KOPT-K1 (cell line): ENCODE measurements around the gene PRRC2B.
A peak's percentile ranks its signal among the peaks of the same experiment; 100 is the strongest.

Experiments
- H3K27ac ChIP-seq: fragments of 200-600 bp; sonication (generic); 2 replicates; pipeline ENCODE4 v1.5.1; 2016; ENCODE audit warnings: antibody characterized with exemption, mild to moderate bottlenecking, low read depth, low read length; ENCODE audit not compliant: poor library complexity, severe bottlenecking
- H3K36me3 ChIP-seq: fragments of 200-600 bp; sonication (generic); 2 replicates; pipeline ENCODE4 v1.5.1; 2017; ENCODE audit warnings: antibody characterized with exemption, mild to moderate bottlenecking, low read length, moderate library complexity; ENCODE audit not compliant: insufficient read depth
- H3K9me3 ChIP-seq: fragments of 200-600 bp; sonication (generic); 2 replicates; pipeline ENCODE4 v1.5.1; 2017; ENCODE audit warnings: antibody characterized with exemption, low read length, mild to moderate bottlenecking; ENCODE audit not compliant: insufficient read depth, poor library complexity, severe bottlenecking

Gene PRRC2B

GRCh38 chr9:131485206-131485605, 91.3 kb downstream of the PRRC2B start:
- Histone ChIP-seq H3K27ac (no peak overlapping the region), H3K36me3 (peaks cover 98% of the 10 kb centered on the region), H3K9me3 (no peaks in the 10 kb centered on the region)

- H3K36me3 ChIP-seq = peaks cover 98% of the 10 kb centered on the region
- H3K9me3 ChIP-seq = no peaks in the 10 kb centered on the region
- no peak overlapping the region for H3K27ac ChIP-seq
Observed at GRCh38 chr9:131485728-131486422, 92.0 kb downstream of the PRRC2B start.

GRCh38 chr9:131487001-131487400, 93.1 kb downstream of the PRRC2B start:
- no peak overlapping the region for H3K27ac ChIP-seq
- H3K9me3 ChIP-seq = no peaks in the 10 kb centered on the region
- peaks cover 100% of the 10 kb centered on the region for H3K36me3 ChIP-seq

GRCh38 chr9:131487621-131488031, 93.7 kb downstream of the PRRC2B start:
- Histone ChIP-seq H3K27ac (no peak overlapping the region), H3K9me3 (no peaks in the 10 kb centered on the region), H3K36me3 (peaks cover 100% of the 10 kb centered on the region)

GRCh38 chr9:131490514-131490913, 96.6 kb downstream of the PRRC2B start:
- peaks cover 100% of the 10 kb centered on the region for H3K36me3 ChIP-seq
- H3K9me3 ChIP-seq = no peaks in the 10 kb centered on the region
- no peak overlapping the region for H3K27ac ChIP-seq

DNA sequence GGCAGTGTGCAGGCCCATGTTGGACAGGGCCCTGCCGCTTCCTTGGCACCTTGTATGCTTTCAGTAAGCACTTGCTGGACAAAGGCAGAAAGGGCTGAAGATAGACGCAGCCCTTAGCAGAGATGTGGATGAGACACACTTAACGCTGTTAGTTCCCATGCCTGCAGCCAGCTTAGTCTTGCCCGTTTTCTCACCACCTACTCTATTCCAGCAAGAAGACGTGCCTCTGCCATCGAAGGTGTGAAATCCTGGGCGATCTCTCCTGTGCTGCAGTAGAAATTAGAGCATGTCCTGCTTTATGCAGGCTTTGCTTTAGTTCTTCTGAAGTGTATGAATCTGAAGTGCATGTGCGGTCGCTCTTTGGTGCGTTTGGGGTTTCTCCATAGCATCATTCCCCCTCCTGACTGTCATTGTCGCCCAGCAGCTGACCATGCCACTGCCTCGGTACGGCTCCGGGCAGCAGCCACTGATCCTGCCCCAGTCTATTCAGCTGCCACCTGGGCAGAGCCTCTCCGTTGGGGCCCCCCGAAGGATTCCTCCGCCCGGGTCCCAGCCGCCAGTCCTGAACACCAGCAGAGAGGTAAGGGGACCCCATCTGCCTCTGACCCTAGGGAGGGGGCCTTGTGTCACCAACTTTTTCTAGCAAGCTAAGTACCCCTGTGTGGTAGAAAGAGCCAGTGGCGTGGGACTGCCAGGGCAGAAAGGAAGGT, 97.3 kb downstream of the PRRC2B start:
- Histone ChIP-seq H3K27ac (no peak overlapping the region), H3K9me3 (no peaks in the 10 kb centered on the region), H3K36me3 (peaks cover 100% of the 10 kb centered on the region)

- no peak overlapping the region for H3K27ac ChIP-seq
- H3K9me3 ChIP-seq = no peaks in the 10 kb centered on the region
- peaks cover 100% of the 10 kb centered on the region for H3K36me3 ChIP-seq
Observed at GRCh38 chr9:131492070-131492469, 98.2 kb downstream of the PRRC2B start.

DNA sequence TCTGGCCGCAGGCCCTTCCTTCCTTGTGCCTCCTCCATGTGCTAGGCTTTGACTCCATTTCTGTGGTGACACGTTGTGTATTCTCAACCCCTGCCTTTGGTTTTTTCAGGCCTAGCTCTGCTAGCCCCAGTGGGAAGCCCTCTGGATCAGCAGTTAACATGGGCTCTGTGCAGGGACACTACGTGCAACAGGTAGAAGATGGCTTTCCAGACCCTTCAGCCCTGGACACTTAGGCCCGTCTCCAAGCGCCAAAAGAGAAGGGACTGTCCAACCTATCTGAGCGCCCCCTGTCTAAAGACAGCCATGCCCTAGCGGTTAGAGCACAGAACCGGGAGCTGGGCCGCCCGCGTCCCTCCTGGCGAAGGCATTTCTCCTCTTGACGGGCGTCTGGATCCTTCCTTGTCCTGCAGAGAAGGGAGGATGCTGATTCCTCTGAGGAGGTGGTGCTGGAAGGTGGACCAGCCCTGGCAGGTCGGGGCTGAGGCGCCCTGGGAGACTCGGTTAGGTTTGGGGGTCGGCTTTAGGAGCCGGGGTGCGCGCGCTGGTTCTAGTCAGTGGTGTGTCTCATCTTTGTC, 100.5 kb downstream of the PRRC2B start:
- H3K36me3 ChIP-seq = peaks cover 100% of the 10 kb centered on the region
- no peak overlapping the region for H3K27ac ChIP-seq
- H3K9me3 ChIP-seq = no peaks in the 10 kb centered on the region

GRCh38 chr9:131495785-131496184, 101.9 kb downstream of the PRRC2B start:
- Histone ChIP-seq H3K27ac (no peak overlapping the region), H3K9me3 (no peaks in the 10 kb centered on the region), H3K36me3 (peaks cover 90% of the 10 kb centered on the region)

GRCh38 chr9:131496844-131497405, 103.0 kb downstream of the PRRC2B start:
- Histone ChIP-seq H3K36me3 (peaks cover 78% of the 10 kb centered on the region), H3K9me3 (no peaks in the 10 kb centered on the region), H3K27ac (no peak overlapping the region)

DNA sequence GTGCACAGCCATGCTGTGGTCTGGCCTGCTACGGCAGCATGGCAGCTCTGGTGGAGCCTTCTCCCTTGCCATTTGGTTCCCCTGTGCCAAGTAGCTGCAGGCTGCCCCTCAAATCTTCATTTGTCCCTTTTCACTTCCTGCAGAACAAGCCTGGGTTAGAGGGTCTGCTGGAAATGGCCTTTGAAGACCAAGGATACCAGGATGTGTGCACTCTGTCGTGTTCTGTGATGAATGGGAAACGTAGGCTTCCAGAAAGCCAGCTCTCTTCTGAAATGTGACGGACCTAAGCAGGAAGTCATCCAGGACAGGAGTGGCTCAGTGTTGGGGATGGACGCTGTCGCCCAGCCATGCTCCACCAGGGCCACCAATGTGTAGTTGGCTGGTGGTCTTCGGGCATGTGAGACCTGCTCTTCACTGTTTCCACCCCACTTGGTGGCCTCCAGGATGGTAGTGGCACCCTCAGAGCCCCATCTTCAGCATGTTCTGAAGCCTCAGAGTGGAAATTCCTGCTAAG, 105.4 kb downstream of the PRRC2B start:
- H3K36me3 ChIP-seq = peaks cover 54% of the 10 kb centered on the region
- H3K27ac ChIP-seq = peak overlapping the region; percentile 79
- no peaks in the 10 kb centered on the region for H3K9me3 ChIP-seq

GRCh38 chr9:131500377-131500776, 106.5 kb downstream of the PRRC2B start:
- H3K36me3 ChIP-seq = peaks cover 44% of the 10 kb centered on the region
- H3K27ac ChIP-seq = peak overlapping the region; percentile 79
- H3K9me3 ChIP-seq = no peaks in the 10 kb centered on the region

GRCh38 chr9:131500939-131501541, 107.2 kb downstream of the PRRC2B start:
- H3K9me3 ChIP-seq = no peaks in the 10 kb centered on the region
- H3K36me3 ChIP-seq = peaks cover 37% of the 10 kb centered on the region
- peak overlapping the region; percentile 79 for H3K27ac ChIP-seq

DNA sequence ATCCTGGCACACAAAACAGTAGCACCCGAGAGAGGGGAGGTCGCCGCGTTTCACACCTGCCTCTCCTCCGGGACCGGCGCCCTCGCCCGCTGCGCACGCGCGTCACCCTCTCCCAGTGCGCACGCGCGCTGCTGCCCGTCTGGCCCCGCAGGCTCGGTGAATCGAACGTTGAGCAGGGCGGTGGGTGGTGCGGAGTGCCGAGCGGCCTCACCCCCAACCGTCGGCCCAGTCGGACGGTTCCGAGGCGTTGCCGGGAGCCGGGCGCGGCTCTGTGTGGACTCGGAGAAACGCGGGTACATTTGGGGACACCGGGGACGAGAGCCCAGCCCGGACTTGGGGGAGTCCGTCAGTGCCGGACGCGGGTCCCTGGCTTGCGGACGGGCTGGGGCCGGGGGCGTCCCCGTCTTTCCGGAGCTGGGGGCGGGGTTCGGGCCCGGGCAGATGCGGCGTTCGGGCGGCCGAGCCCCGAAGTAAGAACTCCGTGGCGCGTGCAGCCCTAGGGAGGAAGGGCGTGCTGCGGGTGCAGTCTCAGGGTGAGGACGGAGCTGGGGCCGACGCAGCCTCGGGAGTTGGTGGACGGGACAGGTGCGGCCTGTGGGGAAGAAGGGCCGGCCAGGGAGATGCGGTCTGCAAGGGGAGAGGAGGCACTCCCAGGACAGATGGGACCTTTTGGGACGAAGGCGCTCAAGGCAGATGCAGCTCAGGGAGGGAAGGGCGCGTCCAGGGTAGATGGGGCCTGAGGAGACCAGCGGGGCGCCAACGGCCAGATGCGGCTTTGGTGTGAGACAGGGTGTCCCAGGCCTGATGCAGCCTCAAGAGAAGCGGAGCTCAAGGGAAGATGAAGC, 109.1 kb downstream of the PRRC2B start, which contains the start of gene POMT1:
POMT1 (plus strand) TSS at position 138 of the 845 bp plus-strand sequence. CDS start 1,301 bp downstream, outside the sequence.
- Histone ChIP-seq H3K36me3 (peaks cover 33% of the 10 kb centered on the region), H3K27ac (peak within 1 kb of the TSS; percentile 79), H3K9me3 (no peaks in the 10 kb centered on the region)
